ENCODE measurements around the gene MAP3K14.

MAP3K14 gene

DNA sequence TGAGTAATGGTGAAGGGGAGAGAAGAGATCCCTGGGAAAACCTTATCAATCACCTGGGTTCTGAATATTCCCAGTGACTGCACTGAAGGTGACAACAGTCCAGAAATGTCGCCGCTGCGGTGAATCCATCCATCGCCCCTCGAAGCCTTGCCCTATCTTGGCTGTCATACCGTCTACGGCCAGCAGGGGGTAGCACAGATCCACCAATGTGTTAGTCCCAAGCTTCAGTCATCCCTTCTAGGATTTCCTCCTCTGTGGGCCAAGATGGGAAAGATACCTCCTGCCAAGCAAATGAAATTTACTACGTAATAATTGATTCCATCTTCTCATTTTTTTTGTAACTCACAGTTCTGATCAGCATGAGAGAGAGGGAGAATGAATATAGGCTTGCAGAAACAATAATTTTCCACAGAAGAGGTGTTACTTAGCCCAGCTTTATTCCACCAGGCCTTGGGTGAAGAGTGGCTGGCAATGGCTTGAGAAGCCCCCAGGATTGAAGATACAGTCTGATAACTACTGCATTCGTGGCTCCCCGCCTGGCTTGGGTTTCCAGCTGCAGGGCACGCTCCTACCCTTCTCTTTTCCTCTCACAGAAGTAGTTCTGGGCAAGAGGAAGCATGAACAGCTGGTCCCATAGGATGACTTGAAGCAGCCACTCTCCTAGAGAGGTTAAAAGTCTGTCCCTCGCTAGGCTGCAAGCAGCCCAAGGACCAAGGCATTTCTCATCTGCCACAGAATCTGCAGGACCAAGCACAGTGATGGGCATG, 97.7 kb downstream of the MAP3K14 start:
- DNase-seq, result peak; percentile 68 to 92
